SH-SY5Y (cell line): ENCODE results near the gene PPP1R12C.

Experiments used
- GATA2 ChIP-seq: IDR thresholded peaks from 2 replicates; pipeline ENCODE4 v1.6.1; 2011; ENCODE audit warnings: mild to moderate bottlenecking, low read depth, low read length
- GATA3 ChIP-seq: IDR thresholded peaks from 2 replicates; pipeline ENCODE4 v1.6.1; 2011; ENCODE audit warnings: low read depth, mild to moderate bottlenecking, low read length, moderate library complexity

- TF ChIP-seq GATA2, result no peak
- TF ChIP-seq GATA3, result no peak
Measured at GRCh38 chr19:55071129-55071502, 46.3 kb downstream of the PPP1R12C start.
